Stimulated activated CD4-positive, alpha-beta T cell treated with anti-CD3 and anti-CD28 coated beads, Interleukin-4, amount 100 ng/mL, for 1 hour (primary cell): ENCODE results near the gene OBP2A.

Source experiments
- DNase-seq: peaks from one replicate; pipeline ENCODE4 v3.0.0-alpha.2; 2020

The OBP2A gene

DNA sequence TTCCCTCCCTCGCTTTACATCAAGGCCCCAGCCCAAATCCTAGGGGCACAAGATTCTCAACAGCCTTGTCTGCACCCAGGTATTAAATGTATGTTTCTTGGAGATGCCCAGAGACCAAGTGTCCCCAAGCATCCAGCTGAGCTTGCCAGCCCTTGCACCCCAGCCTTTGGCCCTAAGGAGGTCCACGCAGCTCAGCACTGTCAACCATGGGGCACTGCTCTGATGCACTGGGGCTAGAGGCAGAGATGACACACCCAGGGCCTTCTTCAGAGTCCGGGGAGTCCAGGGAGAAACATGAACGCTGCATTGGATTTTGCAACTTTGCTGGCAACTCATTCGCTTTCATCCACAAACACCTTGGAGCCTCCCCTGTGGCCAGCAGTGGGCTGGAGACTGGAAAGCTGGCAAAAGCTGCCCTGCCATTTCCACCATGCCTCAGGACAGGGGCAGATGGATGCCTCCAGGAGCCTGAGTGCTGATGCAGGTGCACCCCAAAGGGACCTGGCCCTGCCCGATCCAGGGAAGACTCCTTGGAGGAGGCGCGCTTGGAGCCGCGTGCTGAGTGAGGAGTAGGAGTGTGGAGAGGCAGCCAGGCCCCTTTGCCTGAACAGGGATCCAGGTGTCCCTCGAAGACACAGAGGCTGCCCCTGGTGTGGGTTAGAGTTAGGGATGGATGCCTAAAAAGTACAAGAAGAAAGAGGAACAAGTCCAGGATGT is 34.9 kb downstream of the OBP2A start:
- no peak for DNase-seq

DNA sequence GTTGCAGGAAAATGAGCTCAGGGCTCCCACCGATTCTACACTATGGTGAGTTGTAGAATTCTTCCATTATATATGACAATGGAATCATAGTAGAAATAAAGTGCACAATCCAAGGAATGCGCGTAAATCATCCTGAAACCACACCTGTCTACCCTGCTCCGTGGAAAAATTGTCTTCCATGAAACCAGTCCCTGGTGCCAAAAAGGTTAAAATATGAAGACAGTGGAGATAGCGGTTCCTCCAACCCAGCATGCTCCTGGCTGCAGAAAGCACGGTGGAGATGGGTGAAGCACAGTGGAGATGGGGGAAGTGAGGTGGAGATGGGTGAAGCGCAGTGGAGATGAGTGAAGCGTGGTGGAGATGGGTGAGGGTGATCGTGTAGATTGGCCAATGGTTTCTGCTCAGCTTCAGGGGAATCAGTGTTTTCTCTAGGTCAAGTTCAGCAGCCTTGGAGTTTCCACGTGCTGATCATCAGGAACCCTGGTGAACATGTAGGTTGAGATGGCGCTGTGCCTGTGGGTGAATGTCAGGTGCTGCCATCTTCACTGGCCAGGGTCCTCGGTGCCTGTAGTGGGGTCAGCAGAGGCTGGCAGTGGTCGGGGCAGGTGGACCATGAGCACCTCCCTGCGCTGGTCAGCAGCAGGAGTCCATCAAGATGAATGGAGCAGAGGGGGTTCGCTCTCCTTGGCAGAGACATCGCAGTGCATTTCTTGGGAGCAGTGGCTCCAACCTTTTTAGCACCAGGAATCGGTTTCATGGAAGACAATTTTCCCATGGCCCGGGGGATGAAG is 35.9 kb downstream of the OBP2A start:
- DNase-seq = no peak

DNA sequence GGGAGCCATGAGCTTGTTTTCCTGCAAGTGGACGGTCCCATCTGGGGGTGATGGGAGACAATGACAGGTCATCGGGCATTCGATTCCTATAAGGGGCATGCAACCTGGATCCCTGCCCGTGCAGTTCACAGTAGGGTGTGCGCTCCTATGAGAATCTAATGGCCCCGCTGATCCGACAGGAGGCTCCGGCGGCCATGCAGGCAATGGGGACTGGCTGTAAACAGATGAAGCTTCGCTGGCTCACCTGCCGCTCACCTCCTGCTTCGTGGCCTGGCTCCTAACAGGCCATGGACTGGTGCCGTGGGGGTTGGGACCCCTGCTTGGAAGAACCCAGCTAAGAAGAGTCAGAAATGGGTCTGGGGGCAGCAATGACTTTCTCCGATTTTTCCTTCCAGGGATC is 36.6 kb downstream of the OBP2A start:
- DNase-seq = no peak

DNA sequence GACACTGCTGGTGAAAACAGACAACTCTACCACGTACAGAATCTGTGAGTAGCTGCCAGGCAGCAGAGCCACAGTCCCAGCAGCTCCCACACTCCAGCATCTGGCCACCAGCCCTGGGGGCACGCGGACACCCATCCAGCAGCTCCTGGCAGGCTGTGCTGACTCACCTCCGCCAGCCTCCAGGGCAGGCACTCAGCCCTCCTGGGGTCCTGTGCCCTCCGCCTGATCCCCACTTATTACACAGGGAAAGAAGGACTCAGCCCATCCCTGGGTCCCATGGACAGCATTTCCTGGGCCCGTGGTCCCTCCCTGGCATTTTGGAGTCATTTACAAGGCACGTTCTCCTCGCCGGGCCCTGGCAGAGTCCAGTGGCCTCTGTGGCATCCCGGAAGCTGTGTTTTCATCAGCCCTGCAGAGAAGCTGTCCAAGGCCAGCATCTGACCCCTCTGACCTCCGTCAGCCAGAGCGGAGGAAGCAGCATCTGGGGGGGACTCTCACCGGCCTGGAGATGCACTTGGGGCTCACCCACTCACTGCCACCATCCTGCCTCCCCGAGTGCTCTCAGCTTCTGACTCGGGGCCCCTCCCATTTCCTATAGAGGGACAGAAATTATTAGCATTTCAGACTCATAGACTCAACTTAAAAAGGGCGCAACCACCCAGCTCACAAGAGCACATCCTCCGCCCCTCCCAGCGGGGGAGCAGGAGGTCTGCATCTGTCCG is 37.2 kb downstream of the OBP2A start:
- DNase-seq = no peak

DNA sequence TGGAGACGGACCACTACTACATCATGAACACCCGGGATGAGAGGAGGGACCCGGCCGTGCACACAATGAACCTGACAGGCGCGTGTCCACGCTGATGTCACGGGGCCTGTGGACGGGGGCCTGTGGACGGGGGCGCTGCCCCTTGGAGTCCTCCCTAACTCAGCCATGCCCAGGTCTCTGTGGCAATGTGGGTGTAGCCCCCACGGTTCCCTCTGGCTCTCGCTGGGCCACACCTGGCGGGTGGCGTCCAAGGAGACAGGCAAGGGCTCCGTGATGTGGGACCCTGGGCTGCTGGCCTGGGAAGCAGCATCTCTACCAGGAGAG is 37.7 kb downstream of the OBP2A start:
- no peak for DNase-seq

DNA sequence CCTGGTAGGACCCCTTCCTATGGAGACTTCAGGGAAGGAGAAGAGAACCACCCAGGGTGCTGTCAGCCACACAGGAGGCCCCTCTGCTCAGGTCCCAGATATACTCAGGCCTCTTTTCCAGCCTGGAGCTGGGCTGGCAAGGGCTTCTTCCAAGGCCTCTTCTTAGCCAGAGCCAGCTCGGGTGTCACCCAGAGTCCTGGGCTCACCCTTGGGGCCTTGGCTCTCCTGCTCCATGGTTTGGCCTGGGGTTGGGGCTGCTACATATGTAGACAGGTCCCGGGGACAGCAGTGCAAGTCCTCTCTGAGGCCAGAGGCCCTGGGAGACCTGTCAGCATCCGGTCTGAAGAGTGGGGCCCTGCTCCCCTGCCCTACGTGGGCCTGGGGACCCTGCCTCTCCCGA is 38.4 kb downstream of the OBP2A start:
- DNase-seq = no peak

DNA sequence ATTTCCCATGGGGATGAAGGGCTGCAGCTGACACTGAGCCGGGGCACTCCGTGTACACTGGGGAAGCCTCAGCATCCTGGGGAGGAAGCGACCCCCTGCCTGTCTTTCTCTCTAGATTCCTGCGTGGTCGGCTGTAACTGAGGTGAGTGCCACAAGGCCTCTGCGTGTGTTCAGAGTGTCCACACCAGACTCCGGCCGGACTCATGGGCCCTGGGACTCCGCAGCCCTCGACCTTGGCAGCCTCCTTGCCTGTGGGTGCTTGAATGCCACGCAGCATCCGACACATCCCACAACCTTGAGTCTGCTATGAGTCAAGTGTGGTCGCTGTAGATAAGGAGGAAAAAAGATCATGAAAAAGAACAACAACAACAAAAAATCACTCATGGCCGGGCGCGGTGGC is 39.0 kb downstream of the OBP2A start:
- no peak for DNase-seq

DNA sequence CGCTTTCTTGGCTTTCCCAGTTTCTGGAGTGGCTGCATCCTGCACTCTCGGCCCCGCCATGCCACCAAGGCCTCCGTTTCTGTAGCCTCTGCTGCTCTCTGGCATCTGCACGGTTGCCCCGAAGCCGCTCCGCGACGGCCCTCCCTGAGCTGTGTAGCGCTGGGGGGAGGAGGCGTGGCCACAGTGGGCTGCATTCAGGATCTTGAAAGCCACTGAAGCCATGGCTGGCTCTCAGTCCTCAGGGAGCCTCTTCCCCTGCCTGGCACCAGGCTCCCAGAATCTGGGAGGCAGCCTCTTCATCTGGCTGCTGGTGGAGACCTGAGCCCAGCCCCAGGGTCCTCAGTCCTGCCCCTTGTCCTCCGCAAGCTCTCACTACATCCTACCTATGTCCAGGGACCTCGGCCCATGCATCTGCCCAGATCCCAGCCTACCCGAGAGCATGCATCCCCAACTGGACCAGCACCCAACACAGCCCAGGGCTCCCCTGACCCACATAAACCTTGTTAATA is 40.7 kb downstream of the OBP2A start:
- DNase-seq = no peak

DNA sequence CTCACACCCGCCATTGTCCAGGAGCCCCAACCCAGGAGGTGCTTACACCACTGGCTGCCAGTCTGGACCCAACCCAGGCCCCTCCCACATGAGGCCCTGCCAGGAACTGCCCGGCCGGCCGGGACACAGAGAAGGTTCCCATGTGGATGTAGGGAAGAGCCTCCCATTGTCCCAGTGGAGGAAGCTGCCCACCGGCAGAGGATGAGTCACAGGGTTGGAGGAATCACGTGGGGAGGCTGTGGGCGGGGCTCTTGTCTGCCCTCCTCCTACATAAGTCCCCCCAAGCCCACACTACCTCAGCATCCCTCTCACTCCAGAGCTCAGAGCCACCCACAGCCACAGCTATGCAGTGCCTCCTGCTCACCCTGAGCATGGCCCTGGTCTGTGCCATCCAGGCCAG is 41.7 kb downstream of the OBP2A start:
- no peak for DNase-seq

DNA sequence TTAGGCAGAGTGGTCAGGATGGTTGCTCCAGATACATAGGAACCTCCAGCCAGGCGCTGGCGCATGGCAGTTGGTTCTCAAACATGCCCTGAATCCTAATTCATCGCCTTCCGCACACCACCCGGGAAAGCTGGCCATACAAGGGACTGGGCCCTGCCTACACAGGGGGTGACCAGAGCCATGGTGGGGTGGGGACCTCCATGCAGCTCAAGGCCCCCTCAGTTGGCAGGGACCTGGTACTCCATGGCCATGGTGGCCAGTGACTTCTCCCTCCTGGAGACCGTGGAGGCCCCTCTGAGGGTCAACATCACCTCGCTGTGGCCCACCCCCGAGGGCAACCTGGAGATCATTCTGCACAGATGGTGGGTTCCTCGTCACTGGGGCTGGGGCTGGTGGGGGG is 42.4 kb downstream of the OBP2A start:
- no peak for DNase-seq

DNA sequence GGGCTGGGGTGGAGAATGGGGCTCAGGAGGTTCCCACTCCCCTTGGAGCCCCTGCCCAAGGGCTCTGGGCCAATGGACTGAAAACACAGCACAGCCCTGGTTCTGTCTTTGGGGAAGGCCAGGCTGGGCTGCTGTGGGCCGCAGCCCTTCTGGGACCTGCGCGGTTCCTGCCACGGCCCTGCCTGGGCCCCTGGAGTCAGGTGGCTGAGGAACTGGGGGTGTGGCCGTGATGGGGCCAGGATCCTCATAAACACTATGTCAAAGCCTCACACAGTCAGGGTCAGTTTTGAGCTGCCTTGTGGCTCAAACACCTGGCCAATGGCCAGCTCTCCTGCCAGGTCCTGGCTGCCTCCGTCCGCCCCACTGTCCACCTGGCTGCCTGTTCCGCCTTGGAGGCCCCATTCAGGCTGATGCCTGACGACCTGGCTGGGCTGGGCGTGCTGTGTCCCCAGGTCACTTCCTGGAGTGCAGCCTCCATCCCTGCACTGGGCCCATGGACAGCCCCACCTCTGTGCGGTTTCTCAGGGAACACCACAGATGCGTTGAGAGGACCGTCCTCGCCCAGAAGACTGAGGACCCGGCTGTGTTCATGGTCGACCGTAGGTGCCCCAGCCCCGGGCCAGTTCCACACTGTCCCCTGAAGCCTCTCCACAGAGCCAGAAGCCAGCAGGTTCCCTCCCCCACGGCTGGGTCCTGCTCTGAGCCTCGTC is 43.1 kb downstream of the OBP2A start:
- DNase-seq = no peak

DNA sequence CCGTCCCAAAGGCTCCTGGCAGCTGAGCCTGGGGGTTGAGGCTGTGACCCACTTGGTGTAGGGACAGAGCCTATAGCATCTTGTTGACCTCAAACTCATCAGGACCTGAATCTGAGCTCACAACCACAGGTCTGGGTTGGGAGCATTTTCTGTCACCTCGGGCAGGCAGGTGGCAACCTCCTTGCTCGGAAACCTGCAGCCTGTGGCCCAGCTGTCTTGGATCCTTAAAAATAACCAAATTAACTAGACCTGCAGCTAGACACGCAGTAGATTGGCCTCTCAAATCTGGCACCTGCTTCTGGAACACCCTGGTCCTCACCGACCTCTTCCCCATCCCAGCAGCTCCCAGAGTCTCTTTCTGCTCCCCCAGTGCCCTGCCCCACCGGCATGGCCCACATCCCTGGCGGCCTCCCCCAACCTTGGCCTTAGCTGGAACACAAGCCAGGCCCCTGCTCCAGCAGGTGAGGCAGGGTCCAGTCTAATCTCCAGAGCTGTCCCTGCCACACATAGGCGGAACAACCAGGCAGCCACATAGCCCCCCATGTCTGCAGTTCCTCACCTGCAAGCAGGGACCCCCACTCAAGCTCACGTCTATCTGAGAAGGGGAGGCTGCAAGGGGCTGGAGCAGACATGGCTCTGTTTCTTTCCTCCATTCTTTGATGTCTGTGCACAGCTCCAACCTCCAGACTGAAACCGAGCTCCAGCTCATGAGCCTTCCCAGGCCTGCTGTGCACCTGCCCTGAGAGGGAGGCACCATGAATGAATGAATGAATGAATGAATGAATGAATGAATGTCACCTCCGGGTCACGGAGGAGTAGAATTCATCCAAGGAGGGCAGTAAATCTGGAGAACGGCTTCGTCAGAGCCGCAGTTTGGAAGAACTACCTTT is 43.9 kb downstream of the OBP2A start:
- DNase-seq = no peak

DNA sequence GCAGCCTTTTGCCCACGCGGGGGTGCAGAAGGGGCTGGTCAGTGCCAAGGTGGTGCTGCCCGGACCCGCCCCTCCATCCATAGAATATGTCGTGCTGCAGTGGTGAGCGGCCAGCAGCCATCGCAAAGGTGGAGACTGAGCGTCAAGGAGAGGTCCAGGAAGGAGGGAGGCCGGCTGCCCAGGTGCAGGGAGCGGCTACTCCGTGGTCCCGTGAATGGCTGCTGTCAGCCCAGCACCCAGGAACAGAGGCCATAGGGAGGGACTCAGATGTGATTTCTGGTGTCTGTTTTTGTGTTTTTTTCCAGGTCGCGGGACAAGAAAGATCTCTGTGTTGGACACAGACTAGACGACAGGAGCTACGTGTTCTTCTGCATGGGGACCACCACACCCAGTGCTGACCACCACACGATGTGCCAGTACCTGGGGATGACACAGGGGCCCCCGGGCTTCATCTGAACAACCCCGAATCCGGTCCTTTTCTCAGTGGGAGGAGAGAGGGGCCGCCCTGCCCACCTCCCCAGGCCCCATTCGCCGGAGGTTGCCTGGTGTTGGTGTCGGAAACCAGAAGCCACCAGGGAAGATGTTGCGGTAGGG is 44.7 kb downstream of the OBP2A start:
- no peak for DNase-seq

DNA sequence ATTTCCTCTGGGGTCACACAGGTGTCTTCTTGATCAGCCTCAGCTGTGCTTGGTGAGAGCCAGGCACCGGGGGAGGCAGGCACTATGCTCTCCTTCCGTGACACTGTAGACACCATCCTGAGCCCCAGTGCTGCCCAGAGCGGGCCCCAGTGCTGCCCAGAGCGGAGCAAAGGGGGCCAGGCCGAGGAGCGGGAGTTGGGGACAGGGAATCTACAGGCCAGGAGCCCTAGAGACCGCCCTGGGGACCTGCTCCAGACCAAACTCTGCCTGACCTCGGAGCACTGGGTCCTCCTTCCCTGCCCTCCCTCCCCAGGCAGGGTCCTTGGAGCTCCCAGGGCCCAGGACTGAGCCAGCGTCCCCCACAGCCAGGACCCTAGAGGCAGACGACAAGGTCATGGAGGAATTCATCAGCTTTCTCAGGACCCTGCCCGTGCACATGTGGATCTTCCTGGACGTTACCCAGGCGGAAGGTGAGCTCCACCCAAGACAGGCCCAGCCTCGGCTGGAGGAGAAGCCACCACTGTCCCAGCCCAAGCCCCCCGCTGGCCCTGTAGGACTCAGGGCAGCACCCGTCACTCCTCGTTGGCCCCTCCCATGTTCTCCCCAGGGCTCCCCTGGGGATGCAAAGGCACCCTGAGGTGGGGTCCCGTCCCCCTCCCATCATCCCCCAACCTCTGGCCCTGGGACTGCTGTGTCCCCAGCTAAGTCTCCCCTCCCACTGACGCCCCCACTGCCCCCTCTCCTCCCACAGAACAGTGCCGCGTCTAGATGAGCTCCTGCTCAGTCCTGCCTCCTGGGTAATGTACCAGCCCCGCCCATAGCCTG is 45.8 kb downstream of the OBP2A start:
- DNase-seq = no peak

DNA sequence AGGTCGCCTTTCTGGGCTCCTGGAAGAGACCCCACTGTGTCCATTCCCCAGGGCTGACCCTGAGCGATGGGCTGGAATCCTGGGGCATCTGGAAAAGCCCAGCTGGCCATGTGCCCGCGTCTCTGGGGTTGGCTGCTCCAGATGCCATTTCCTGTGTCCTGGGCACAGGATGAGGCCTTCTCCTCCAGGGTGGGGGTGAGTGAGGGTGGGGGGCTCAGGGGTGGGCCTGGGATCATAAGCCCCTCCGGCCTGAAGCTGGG is 46.3 kb downstream of the OBP2A start:
- DNase-seq = no peak

DNA sequence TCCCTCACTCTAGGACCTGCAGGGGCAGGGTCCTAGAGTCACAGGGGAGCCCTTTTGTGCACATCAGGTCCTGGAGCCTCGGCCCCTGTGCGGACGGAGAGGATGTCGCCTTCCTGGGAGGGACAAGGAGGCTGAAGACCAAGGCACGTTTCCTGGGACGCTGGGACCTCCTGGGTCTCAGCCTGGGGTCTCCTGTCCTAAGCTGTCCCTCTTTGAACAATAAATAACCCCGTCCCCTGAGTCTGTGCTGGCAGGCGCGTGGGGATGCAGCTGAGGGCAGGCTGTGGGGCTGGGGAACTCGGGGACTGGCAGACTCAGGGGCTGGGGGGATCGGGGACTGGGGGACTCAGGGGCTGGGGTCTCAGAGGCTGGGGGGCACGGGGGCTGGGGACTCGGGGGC is 46.7 kb downstream of the OBP2A start:
- DNase-seq = no peak

DNA sequence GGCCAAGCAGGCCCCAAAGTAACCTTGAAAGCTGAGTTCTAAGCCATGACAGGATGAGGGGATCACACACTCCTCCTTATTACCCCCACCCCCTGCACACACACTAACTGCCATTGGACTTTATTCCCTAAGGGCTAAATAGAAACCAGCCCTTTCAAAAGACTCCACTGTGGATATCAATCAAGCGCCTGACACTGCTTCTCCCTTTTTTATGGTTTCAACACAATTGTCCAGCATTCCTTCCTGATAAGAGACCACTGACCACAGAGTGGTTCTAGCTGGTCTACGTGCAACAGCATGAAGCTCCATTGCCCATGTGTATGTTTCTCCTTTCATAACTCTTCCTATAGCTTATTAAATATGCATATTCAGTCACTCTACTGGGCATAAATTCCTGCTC is 50.3 kb downstream of the OBP2A start:
- DNase-seq = no peak
